ENCODE results near the gene KRTAP13-1.

Gene KRTAP13-1, protein sequence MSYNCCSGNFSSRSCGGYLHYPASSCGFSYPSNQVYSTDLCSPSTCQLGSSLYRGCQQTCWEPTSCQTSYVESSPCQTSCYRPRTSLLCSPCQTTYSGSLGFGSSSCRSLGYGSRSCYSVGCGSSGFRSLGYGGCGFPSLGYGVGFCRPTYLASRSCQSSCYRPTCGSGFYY

DNA sequence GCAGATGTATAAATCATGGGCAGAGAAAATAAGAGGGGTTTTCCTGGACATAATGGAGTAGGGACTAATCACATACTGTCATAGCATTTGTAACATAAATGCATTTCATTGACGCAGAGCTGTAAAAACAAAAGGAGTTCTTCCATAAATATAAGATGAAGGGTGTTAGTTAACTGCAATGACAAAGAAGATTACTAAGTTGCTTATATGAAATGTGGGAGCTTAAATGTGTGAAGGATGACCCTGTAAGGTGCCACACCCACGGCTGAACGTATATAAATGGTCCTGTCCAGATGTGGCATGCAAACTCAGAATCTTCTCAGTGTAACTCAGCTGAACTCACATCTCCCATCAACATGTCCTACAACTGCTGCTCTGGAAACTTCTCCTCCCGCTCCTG, at the start of gene KRTAP13-1:
KRTAP13-1 (plus strand) TSS at position 301 of the 400 bp plus-strand sequence; CDS start at position 357, 56 bp downstream.
- no peak within 1 kb of the TSS for H3K4me3 ChIP-seq (ENCODE audit: low read length)
- DNase-seq (ENCODE audit: low read depth) = no peak
- TF ChIP-seq, protein P1, sequence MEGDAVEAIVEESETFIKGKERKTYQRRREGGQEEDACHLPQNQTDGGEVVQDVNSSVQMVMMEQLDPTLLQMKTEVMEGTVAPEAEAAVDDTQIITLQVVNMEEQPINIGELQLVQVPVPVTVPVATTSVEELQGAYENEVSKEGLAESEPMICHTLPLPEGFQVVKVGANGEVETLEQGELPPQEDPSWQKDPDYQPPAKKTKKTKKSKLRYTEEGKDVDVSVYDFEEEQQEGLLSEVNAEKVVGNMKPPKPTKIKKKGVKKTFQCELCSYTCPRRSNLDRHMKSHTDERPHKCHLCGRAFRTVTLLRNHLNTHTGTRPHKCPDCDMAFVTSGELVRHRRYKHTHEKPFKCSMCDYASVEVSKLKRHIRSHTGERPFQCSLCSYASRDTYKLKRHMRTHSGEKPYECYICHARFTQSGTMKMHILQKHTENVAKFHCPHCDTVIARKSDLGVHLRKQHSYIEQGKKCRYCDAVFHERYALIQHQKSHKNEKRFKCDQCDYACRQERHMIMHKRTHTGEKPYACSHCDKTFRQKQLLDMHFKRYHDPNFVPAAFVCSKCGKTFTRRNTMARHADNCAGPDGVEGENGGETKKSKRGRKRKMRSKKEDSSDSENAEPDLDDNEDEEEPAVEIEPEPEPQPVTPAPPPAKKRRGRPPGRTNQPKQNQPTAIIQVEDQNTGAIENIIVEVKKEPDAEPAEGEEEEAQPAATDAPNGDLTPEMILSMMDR (conservative IDR thresholded peaks at IDR 0.05; ENCODE audit: low read depth, low read length) = no peak

DNA sequence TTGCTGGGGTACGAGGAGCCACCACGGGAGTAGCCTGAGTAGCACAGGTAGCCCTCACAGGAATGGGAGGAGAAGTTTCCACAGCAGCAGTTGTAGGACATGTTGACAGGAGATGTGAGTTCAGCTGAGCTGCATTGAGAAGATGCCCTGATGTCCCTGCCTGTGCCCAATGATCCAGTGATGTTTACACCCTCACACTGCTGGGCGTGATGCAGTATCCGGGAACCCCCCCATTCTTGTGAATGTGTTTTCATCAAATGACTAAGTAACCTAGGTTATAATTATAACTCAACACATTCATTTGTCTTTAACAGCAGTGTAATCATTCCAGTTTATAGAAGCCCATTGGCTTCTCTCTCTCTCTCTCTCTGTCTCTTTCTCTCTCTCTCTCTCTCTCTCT, 47.3 kb upstream of the KRTAP13-1 start, which contains the start of gene KRTAP23-1:
KRTAP23-1 (minus strand) TSS at position 101 of the 400 bp plus-strand sequence; CDS start at position 101, 0 bp downstream.
- no peak within 1 kb of the TSS for H3K4me3 ChIP-seq (ENCODE audit: low read length)
- TF ChIP-seq, protein P1 (conservative IDR thresholded peaks at IDR 0.05; ENCODE audit: low read depth, low read length) = no peak
- DNase-seq (ENCODE audit: low read depth) = no peak

DNA sequence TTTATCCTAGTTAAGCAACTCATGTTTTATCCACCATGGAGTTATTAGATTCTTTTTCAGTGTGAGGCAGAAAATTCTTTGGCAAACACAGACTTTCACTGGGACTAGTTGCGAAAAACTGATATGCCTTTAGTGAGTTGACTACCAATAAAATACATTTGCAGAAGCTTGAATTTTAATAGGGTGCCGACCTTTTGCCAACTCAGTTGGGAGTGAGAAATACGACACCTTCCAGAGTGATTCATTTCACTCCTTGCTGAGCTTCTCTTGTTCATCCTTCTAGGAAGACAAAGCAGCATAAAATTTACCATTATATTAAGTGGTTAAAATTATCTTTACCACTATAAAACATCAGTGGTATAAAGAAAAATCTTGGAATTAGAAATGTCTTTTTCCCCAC, 46.3 kb upstream of the KRTAP13-1 start:
- TF ChIP-seq, protein P1 (conservative IDR thresholded peaks at IDR 0.05; ENCODE audit: low read depth, low read length) = no peak
- DNase-seq (ENCODE audit: low read depth) = no peak
- H3K4me3 ChIP-seq (ENCODE audit: low read length) = no peak overlapping the region

DNA sequence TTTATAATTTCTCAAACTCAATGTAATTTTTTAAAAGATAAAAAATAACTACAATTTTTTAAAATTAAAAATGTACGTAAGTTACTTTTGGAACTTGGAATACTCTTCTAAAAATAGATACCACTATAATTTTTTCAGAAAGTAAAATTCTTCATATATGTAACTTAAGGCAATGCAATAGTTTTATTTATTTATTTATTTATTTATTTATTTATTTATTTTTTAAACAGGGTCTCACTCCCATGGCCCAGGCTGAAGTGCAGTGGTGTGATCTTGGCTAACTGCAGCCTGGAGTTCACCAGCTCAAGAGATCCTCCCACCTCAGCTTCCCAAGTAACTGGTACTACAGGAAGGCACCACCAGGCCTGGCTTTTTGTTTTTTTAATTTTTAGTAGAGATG, 44.3 kb upstream of the KRTAP13-1 start:
- DNase-seq (ENCODE audit: low read depth) = no peak
- H3K4me3 ChIP-seq (ENCODE audit: low read length) = no peak overlapping the region
- TF ChIP-seq, protein P1 (conservative IDR thresholded peaks at IDR 0.05; ENCODE audit: low read depth, low read length) = no peak

DNA sequence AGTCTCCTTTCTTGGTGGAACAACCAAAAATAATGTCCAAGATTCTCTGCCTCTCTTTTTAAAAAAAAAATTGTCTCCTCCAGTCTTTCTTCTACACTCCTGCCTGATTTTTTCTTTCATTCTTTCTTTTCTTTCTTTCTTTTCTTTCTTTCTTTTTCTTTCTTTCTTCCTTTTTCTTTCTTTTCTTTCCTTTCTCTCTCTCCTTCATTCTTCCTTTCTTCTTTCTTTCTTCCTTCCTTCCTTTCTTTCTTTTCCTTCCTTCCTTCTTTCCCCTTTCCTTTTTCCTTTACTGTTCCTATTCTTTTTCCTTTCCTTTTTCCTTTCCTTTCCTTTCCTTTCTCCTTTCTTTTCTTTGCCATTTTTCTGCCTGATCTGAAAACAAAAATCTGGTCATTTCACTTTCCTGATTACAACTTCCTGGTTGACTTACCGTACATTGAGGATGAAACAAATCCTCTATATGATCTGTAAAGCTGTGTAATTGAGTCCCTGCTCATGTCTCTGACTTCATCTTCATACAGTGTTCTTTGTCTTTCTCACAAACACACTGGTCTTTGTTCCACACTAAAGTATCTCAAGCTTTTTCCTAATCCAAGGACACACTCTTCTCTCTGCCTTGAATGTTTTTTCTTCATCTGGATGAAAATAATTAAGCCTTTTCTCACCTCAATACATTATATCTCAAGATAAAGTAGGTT, 41.4 kb upstream of the KRTAP13-1 start:
- TF ChIP-seq, protein P1 (conservative IDR thresholded peaks at IDR 0.05; ENCODE audit: low read depth, low read length) = no peak
- H3K4me3 ChIP-seq (ENCODE audit: low read length) = no peak overlapping the region
- DNase-seq (ENCODE audit: low read depth) = no peak

DNA sequence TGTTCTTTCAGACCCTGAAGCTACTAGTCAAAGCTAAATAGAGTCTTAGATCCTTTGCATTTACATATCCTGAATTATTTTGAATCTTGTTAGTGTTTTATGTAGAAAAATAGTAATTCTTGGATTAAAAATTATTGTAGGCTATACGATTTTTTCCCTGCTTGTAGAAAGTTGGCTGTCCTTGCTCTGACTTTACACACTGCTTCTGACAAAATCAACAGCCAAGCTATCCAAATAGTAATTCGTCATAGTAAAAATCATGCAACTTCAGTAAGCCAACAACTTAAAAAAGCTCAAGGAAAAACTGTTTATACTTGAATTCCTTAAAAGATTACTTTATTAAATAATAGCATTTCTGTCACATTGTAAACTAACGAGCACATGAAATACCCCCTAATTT, 39.9 kb upstream of the KRTAP13-1 start:
- TF ChIP-seq, protein P1 (conservative IDR thresholded peaks at IDR 0.05; ENCODE audit: low read depth, low read length) = no peak
- H3K4me3 ChIP-seq (ENCODE audit: low read length) = no peak overlapping the region
- DNase-seq (ENCODE audit: low read depth) = no peak

Measured in retinal pigment epithelial cell (primary cell).